IPS-NIHi7 (cell line): ENCODE results near the gene FOXJ3.

Experiments
- DNase-seq: peaks from one replicate; pipeline ENCODE4 v3.0.0; 2012; ENCODE audit warnings: mixed read lengths; ENCODE audit errors: extremely low spot score

The FOXJ3 gene

GRCh38 chr1:42334240-42335049 lies 590 bp downstream of the FOXJ3 start:
- DNase-seq: peak; percentile 73

GRCh38 chr1:42333662-42334239 lies 1.3 kb downstream of the FOXJ3 start:
- DNase-seq: no peak

GRCh38 chr1:42332877-42333276 lies 2.2 kb downstream of the FOXJ3 start:
- DNase-seq: no peak

GRCh38 chr1:42330215-42330614 lies 4.8 kb downstream of the FOXJ3 start:
- no peak for DNase-seq

- DNase-seq: no peak
Measured at GRCh38 chr1:42328916-42329496, 6.0 kb downstream of the FOXJ3 start.

- no peak for DNase-seq
Measured at GRCh38 chr1:42328047-42328625, 6.9 kb downstream of the FOXJ3 start.

GRCh38 chr1:42325014-42325402 lies 10.0 kb downstream of the FOXJ3 start:
- no peak for DNase-seq

- DNase-seq: no peak
Measured at GRCh38 chr1:42324398-42325013, 10.5 kb downstream of the FOXJ3 start.

GRCh38 chr1:42323551-42323950 lies 11.5 kb downstream of the FOXJ3 start:
- no peak for DNase-seq

GRCh38 chr1:42322577-42322976 lies 12.5 kb downstream of the FOXJ3 start:
- no peak for DNase-seq

GRCh38 chr1:42321731-42322130 lies 13.3 kb downstream of the FOXJ3 start:
- DNase-seq: no peak

GRCh38 chr1:42320708-42321107 lies 14.3 kb downstream of the FOXJ3 start:
- no peak for DNase-seq

GRCh38 chr1:42319871-42320484 lies 15.1 kb downstream of the FOXJ3 start:
- DNase-seq: no peak

GRCh38 chr1:42319128-42319851 lies 15.7 kb downstream of the FOXJ3 start:
- no peak for DNase-seq

- no peak for DNase-seq
Measured at GRCh38 chr1:42318601-42319000, 16.4 kb downstream of the FOXJ3 start.

- DNase-seq: no peak
Measured at GRCh38 chr1:42317308-42317707, 17.7 kb downstream of the FOXJ3 start.

- DNase-seq: no peak
Measured at GRCh38 chr1:42316292-42316691, 18.7 kb downstream of the FOXJ3 start.

GRCh38 chr1:42315500-42315899 lies 19.5 kb downstream of the FOXJ3 start:
- no peak for DNase-seq

GRCh38 chr1:42313970-42314369 lies 21.1 kb downstream of the FOXJ3 start:
- no peak for DNase-seq

- DNase-seq: no peak
Measured at GRCh38 chr1:42312576-42313212, 22.3 kb downstream of the FOXJ3 start.

GRCh38 chr1:42311897-42312296 lies 23.1 kb downstream of the FOXJ3 start:
- DNase-seq: no peak
